Measurements from ENCODE around the gene LRRTM3. TPM values are rescaled to one million over a fixed set of nuclear protein-coding genes. Genes with fewer than 3 reads are reported as not detected.

Gene LRRTM3
- total RNA-seq, 1 experiment from 2014 or later, result 0.96 TPM

DNA sequence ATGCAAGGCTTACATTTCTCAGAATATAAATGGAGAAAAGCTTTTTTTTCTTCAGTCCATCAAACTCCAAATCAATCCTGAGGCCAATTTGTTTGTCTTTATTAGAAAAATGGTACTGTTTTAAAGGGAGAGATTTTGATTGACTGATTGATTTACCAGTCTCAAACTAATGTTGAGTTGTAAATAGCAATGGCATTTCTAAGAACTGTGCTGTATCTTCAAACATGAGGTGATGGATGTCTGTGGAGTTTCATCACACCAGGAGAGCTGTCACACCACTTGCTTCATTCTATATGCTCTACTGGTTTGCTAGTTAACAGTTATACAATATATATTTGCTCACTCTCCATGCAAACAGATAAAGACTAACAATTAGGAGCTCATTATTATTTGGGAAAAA lies 39.0 kb upstream of the LRRTM3 start:
- peaks cover 0 to 2% of the 10 kb centered on the region in 2 experiments; a peak in 2 of 5 replicates for H3K9me3 Mint-ChIP-seq
- Histone ChIP-seq H3K9me3 (ENCODE audit: control insufficient read depth, low read depth, low read length) (no peaks in the 10 kb centered on the region), H4K8ac (replicated peaks; ENCODE audit: insufficient read length, low read depth, low read length) (no peak overlapping the region), H4K20me1 (ENCODE audit: control insufficient read depth, insufficient read depth, insufficient read length) (no peaks in the 10 kb centered on the region), H3K4me2 (ENCODE audit: insufficient read depth, insufficient read length, low read length) (no peak overlapping the region), H2AFZ (ENCODE audit: low read length) (no peak overlapping the region), H3K56ac (ENCODE audit: insufficient read length, low read depth, low read length) (no peak overlapping the region), H2BK20ac (ENCODE audit: low read depth, low read length, poor library complexity, severe bottlenecking) (no peak overlapping the region), H3K79me2 (ENCODE audit: insufficient read depth, low read length) (no peaks in the 10 kb centered on the region), H2BK120ac (ENCODE audit: low read depth, low read length, poor library complexity, severe bottlenecking) (no peak overlapping the region), H3K23me2 (ENCODE audit: insufficient read length, low read depth, low read length, poor library complexity, severe bottlenecking) (no peaks in the 10 kb centered on the region), H3K4ac (ENCODE audit: low read depth, low read length) (no peak overlapping the region), H3K18ac (ENCODE audit: insufficient read length, low read depth, low read length) (no peak overlapping the region), H3K23ac (ENCODE audit: insufficient read length, low read depth, low read length) (no peak overlapping the region), H3K27me3 (ENCODE audit: insufficient read depth, low read length) (no peaks in the 10 kb centered on the region), H2BK5ac (ENCODE audit: insufficient read length, low read length) (no peak overlapping the region), H2BK12ac (ENCODE audit: insufficient read length, low read depth, low read length) (no peak overlapping the region), H3K79me1 (ENCODE audit: insufficient read depth, low read depth, low read length, poor library complexity, severe bottlenecking) (no peaks in the 10 kb centered on the region), H3K14ac (ENCODE audit: insufficient read depth, low read length) (no peak overlapping the region), H2BK15ac (ENCODE audit: low read depth, low read length) (no peak overlapping the region), H2AK5ac (ENCODE audit: insufficient read length, low read length) (no peak overlapping the region), H4K5ac (ENCODE audit: insufficient read length, low read depth, low read length) (no peak overlapping the region), H3K27ac (ENCODE audit: insufficient read length, low read depth, low read length) (no peak overlapping the region), H4K91ac (ENCODE audit: insufficient read length, low read depth, low read length) (no peak overlapping the region), H3K9ac (ENCODE audit: extremely low read depth, insufficient read length, low read length) (no peak overlapping the region), H3K4me1 (ENCODE audit: insufficient read depth, low read length) (peaks cover 4% of the 10 kb centered on the region; the same call in 1 of the 2 replicates), H3T11ph (ENCODE audit: low read length) (no peak overlapping the region)
- H3K4me1 Mint-ChIP-seq, result peaks cover 4 to 8% of the 10 kb centered on the region in 2 experiments; a peak in 1 of 4 replicates
- no peak overlapping the region for H3K27ac Mint-ChIP-seq
- no peak overlapping the region for H3K4me3 Mint-ChIP-seq
- H3K27me3 Mint-ChIP-seq (ENCODE audit: low read depth), result no peaks in the 10 kb centered on the region
- DNase-seq, result no peak
- H3K36me3 Mint-ChIP-seq (ENCODE audit: insufficient read depth in 1 of 3, low read depth in 3 of 3), result peaks cover 3 to 8% (median 8%) of the 10 kb centered on the region in 3 experiments; a peak in 5 of 7 replicates
- TF ChIP-seq, protein P1, sequence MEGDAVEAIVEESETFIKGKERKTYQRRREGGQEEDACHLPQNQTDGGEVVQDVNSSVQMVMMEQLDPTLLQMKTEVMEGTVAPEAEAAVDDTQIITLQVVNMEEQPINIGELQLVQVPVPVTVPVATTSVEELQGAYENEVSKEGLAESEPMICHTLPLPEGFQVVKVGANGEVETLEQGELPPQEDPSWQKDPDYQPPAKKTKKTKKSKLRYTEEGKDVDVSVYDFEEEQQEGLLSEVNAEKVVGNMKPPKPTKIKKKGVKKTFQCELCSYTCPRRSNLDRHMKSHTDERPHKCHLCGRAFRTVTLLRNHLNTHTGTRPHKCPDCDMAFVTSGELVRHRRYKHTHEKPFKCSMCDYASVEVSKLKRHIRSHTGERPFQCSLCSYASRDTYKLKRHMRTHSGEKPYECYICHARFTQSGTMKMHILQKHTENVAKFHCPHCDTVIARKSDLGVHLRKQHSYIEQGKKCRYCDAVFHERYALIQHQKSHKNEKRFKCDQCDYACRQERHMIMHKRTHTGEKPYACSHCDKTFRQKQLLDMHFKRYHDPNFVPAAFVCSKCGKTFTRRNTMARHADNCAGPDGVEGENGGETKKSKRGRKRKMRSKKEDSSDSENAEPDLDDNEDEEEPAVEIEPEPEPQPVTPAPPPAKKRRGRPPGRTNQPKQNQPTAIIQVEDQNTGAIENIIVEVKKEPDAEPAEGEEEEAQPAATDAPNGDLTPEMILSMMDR (conservative IDR thresholded peaks at IDR 0.05), result no peak
